ENCODE measurements around the gene PRKCB.

Gene PRKCB

GRCh38 chr16:24180451-24180850 is 344.7 kb downstream of the PRKCB start:
- no peak overlapping the region for H3K4me3 ChIP-seq (ENCODE audit: low read length)
- no peak for TF ChIP-seq ZNF274 (IDR thresholded peaks at IDR 0.05; ENCODE audit: low read depth, low read length)

- TF ChIP-seq ZNF274 (IDR thresholded peaks at IDR 0.05; ENCODE audit: low read depth, low read length): no peak
Observed at GRCh38 chr16:24188021-24188542, 352.3 kb downstream of the PRKCB start.

GRCh38 chr16:24188751-24189318 is 353.1 kb downstream of the PRKCB start:
- no peak overlapping the region for H3K4me3 ChIP-seq (ENCODE audit: low read length)
- no peak for TF ChIP-seq ZNF274 (IDR thresholded peaks at IDR 0.05; ENCODE audit: low read depth, low read length)

More at GRCh38 chr16:24188021-24188542, 352.3 kb downstream of the PRKCB start:
- H3K4me3 ChIP-seq (ENCODE audit: low read length): no peak overlapping the region

- no peak for TF ChIP-seq ZNF274 (IDR thresholded peaks at IDR 0.05; ENCODE audit: low read depth, low read length)
- H3K4me3 ChIP-seq (ENCODE audit: low read length): no peak overlapping the region
Observed at GRCh38 chr16:24189941-24190340, 354.2 kb downstream of the PRKCB start.

- no peak overlapping the region for H3K4me3 ChIP-seq (ENCODE audit: low read length)
- TF ChIP-seq ZNF274 (IDR thresholded peaks at IDR 0.05; ENCODE audit: low read depth, low read length): no peak
Observed at GRCh38 chr16:24191876-24192402, 356.2 kb downstream of the PRKCB start.

- H3K4me3 ChIP-seq (ENCODE audit: low read length): no peak overlapping the region
- TF ChIP-seq ZNF274 (IDR thresholded peaks at IDR 0.05; ENCODE audit: low read depth, low read length): no peak
Observed at GRCh38 chr16:24195221-24195620, 359.4 kb downstream of the PRKCB start.

- no peak for TF ChIP-seq ZNF274 (IDR thresholded peaks at IDR 0.05; ENCODE audit: low read depth, low read length)
- no peak overlapping the region for H3K4me3 ChIP-seq (ENCODE audit: low read length)
Observed at GRCh38 chr16:24198807-24199533, 363.2 kb downstream of the PRKCB start.

GRCh38 chr16:24203675-24204074 is 367.9 kb downstream of the PRKCB start:
- no peak overlapping the region for H3K4me3 ChIP-seq (ENCODE audit: low read length)
- no peak for TF ChIP-seq ZNF274 (IDR thresholded peaks at IDR 0.05; ENCODE audit: low read depth, low read length)

GRCh38 chr16:24204150-24204665 is 368.4 kb downstream of the PRKCB start:
- H3K4me3 ChIP-seq (ENCODE audit: low read length): no peak overlapping the region
- TF ChIP-seq ZNF274 (IDR thresholded peaks at IDR 0.05; ENCODE audit: low read depth, low read length): no peak

- H3K4me3 ChIP-seq (ENCODE audit: low read length): no peak overlapping the region
- no peak for TF ChIP-seq ZNF274 (IDR thresholded peaks at IDR 0.05; ENCODE audit: low read depth, low read length)
Observed at GRCh38 chr16:24206926-24207325, 371.1 kb downstream of the PRKCB start.

GRCh38 chr16:24208710-24209109 is 372.9 kb downstream of the PRKCB start:
- no peak overlapping the region for H3K4me3 ChIP-seq (ENCODE audit: low read length)
- TF ChIP-seq ZNF274 (IDR thresholded peaks at IDR 0.05; ENCODE audit: low read depth, low read length): no peak

GRCh38 chr16:24214992-24215391 is 379.2 kb downstream of the PRKCB start:
- TF ChIP-seq ZNF274 (IDR thresholded peaks at IDR 0.05; ENCODE audit: low read depth, low read length): no peak
- H3K4me3 ChIP-seq (ENCODE audit: low read length): no peak overlapping the region

GRCh38 chr16:24216961-24217360 is 381.2 kb downstream of the PRKCB start:
- no peak for TF ChIP-seq ZNF274 (IDR thresholded peaks at IDR 0.05; ENCODE audit: low read depth, low read length)
- no peak overlapping the region for H3K4me3 ChIP-seq (ENCODE audit: low read length)

GRCh38 chr16:24217461-24217860 is 381.7 kb downstream of the PRKCB start:
- TF ChIP-seq ZNF274 (IDR thresholded peaks at IDR 0.05; ENCODE audit: low read depth, low read length): no peak
- no peak overlapping the region for H3K4me3 ChIP-seq (ENCODE audit: low read length)

GRCh38 chr16:24218299-24218698 is 382.5 kb downstream of the PRKCB start:
- no peak for TF ChIP-seq ZNF274 (IDR thresholded peaks at IDR 0.05; ENCODE audit: low read depth, low read length)
- no peak overlapping the region for H3K4me3 ChIP-seq (ENCODE audit: low read length)

Measured in GM08714 (cell line).